Measurements from ENCODE around the gene FADS2.

The FADS2 gene

DNA sequence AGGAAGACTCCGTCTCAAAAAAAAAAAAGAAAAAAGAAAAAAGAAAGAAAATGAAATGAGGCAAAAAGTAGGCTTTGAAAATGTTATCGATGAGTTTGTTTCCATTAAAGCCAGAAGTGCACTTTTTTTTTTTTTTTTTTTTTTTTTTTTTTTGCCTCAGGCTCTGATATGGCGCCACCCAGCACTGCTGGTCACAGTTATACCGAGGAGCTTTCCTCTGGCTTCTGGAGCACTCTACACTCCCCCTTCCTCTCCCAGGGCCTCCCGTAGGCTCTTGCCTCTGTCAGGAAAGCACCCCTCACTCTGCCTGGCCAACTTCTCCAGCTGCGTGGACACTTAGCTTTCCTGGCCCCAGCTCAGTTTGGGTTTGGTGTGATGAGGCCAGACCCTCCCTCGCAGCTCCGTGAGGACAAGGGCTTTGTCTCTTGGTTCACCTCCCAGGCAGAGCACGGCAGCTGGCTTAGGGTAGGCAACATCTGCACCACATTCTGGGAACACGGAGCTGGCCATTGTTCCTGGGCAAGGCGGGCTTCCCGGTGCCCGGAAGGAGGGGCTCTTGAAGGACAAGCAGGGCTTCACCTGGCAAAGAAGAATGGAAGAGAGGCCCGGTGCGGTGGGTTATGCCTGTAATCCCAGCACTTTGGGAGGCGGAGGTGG, 16.9 kb downstream of the FADS2 start:
- H3K27ac Mint-ChIP-seq = no peak overlapping the region
- TF ChIP-seq, protein P1, sequence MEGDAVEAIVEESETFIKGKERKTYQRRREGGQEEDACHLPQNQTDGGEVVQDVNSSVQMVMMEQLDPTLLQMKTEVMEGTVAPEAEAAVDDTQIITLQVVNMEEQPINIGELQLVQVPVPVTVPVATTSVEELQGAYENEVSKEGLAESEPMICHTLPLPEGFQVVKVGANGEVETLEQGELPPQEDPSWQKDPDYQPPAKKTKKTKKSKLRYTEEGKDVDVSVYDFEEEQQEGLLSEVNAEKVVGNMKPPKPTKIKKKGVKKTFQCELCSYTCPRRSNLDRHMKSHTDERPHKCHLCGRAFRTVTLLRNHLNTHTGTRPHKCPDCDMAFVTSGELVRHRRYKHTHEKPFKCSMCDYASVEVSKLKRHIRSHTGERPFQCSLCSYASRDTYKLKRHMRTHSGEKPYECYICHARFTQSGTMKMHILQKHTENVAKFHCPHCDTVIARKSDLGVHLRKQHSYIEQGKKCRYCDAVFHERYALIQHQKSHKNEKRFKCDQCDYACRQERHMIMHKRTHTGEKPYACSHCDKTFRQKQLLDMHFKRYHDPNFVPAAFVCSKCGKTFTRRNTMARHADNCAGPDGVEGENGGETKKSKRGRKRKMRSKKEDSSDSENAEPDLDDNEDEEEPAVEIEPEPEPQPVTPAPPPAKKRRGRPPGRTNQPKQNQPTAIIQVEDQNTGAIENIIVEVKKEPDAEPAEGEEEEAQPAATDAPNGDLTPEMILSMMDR (IDR thresholded peaks at IDR 0.05) = no peak
- H3K4me1 Mint-ChIP-seq = peaks cover 16% of the 10 kb centered on the region
- H3K4me3 Mint-ChIP-seq = no peak overlapping the region
- no peak for DNase-seq
- H3K9me3 Mint-ChIP-seq = no peaks in the 10 kb centered on the region
- H3K36me3 Mint-ChIP-seq (ENCODE audit: low read depth) = peaks cover 88% of the 10 kb centered on the region
- no peaks in the 10 kb centered on the region for H3K27me3 Mint-ChIP-seq (ENCODE audit: low read depth, poor library complexity)

DNA sequence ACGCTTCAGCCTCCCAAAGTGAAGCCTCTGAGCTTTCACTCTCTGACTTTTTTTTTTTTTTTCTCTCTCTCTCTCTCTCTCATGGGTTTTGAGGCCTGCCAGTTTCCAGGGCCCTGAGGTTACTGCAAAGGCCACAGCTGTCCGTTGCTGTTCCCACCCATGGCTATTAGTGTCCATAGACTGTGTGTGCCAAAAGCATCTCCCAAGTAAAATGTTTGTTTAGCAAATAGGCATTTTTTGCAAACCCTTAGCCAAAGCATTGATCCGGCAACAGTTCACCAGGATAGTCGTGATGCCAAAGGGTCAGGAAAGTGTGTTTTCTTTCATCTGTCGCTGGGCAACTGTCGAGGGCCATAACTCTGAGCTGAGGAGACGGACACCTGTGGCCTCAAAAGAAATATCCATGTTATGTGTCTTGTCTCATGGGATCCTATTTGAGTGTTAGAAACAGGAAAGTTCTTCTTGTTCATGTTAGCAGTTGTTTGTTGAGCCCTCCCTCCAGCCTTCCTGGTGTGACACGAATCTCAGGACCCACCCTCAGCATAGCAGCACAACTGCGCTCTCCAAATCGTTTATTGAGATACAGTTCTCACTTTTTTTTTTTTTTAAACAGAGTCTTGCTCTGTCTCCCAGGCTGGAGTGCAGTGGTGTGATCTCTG, 18.4 kb downstream of the FADS2 start:
- H3K4me3 Mint-ChIP-seq = no peak overlapping the region

DNA sequence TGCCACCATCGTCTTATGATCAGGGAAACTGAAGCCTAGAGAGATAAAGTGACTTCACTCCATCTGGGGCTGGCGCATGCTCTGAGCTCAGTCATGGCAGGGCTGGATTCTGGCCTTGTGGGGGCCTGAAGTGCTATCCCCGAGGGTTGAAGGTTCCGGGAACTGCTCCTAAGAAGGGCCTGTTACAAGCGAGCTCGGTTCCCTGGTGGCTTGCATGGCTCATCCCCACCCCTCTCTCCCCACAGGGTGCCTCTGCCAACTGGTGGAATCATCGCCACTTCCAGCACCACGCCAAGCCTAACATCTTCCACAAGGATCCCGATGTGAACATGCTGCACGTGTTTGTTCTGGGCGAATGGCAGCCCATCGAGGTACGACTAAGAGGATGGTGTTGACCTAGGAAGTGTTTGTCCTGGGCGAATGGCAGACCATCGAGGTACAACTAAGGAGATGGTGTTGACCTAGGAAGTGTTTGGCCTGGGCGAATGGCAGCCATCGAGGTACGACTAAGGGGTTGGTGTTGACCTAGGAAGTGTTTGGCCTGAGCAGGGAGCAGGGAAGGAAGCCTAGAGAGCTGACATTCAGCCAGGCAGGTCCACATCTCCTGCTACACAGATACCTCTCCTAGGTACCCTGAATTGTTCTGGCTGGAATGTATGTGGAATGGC, 19.9 kb downstream of the FADS2 start:
- H3K4me3 Mint-ChIP-seq = no peak overlapping the region
- H3K36me3 Mint-ChIP-seq (ENCODE audit: low read depth) = peaks cover 89% of the 10 kb centered on the region
- H3K27ac Mint-ChIP-seq = peak overlapping the region; percentile 90
- no peaks in the 10 kb centered on the region for H3K27me3 Mint-ChIP-seq (ENCODE audit: low read depth, poor library complexity)
- H3K9me3 Mint-ChIP-seq = no peaks in the 10 kb centered on the region
- TF ChIP-seq, protein P1 (IDR thresholded peaks at IDR 0.05) = no peak
- DNase-seq = no peak
- H3K4me1 Mint-ChIP-seq = peaks cover 16% of the 10 kb centered on the region

More for the DNA sequence above, 18.4 kb downstream of the FADS2 start:
- H3K36me3 Mint-ChIP-seq (ENCODE audit: low read depth) = peaks cover 88% of the 10 kb centered on the region
- H3K27me3 Mint-ChIP-seq (ENCODE audit: low read depth, poor library complexity) = no peaks in the 10 kb centered on the region
- peak overlapping the region; percentile 99 for H3K27ac Mint-ChIP-seq
- no peak for DNase-seq
- TF ChIP-seq, protein P1 (IDR thresholded peaks at IDR 0.05) = no peak
- H3K9me3 Mint-ChIP-seq = no peaks in the 10 kb centered on the region
- peaks cover 16% of the 10 kb centered on the region for H3K4me1 Mint-ChIP-seq

DNA sequence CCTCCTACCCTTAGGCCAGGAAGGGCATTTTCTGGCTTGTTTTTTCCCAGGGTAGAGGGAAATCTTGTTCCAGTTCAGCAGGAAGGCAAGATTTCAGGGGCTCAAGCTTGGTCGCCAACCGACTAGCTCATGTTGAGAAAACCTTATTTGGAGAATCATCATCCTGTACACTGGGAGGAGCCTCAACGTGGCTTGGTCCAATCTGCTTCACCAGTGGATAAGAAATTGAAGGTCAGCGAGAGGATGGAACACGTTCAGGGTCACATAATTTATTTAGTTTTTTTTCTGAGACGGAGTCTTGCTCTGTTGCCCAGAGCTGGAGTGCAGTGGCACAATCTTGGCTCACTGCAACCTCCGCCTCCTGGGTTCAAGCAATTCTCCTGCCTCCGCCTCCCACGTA, 20.5 kb downstream of the FADS2 start:
- Mint-ChIP-seq H3K36me3 (ENCODE audit: low read depth) (peaks cover 84% of the 10 kb centered on the region), H3K9me3 (no peaks in the 10 kb centered on the region), H3K27ac (no peak overlapping the region), H3K4me1 (peaks cover 16% of the 10 kb centered on the region), H3K27me3 (ENCODE audit: low read depth, poor library complexity) (no peaks in the 10 kb centered on the region), H3K4me3 (no peak overlapping the region)
- no peak for DNase-seq
- TF ChIP-seq, protein P1 (IDR thresholded peaks at IDR 0.05) = no peak

DNA sequence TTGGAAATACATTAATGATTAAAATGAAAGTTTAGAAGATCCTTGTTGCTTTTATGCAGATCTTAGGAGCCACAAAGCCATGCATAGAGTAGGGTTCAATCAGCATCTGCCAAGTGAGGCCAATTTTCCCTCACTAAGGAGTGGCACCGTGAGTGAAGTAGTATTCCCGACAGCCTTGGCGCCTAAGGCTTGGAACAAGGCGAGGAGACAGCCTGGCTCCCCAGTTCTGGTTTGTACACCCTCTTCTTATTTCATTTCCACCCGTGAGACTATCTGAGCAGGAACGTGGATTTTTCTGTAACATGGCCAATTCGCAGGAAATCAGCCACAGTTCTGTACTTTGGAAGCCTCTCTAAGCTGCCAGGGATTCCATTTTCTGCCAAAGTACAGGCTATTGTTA, 22.6 kb downstream of the FADS2 start:
- Mint-ChIP-seq H3K27me3 (ENCODE audit: low read depth, poor library complexity) (no peaks in the 10 kb centered on the region), H3K4me1 (peaks cover 10% of the 10 kb centered on the region), H3K27ac (peak overlapping the region; percentile 20), H3K4me3 (no peak overlapping the region), H3K9me3 (no peaks in the 10 kb centered on the region), H3K36me3 (ENCODE audit: low read depth) (peaks cover 73% of the 10 kb centered on the region)
- TF ChIP-seq, protein P1 (IDR thresholded peaks at IDR 0.05) = no peak
- no peak for DNase-seq
